HEK293 (cell line): ENCODE data around the gene DDX39A.

ENCODE experiments used
- CTCF ChIA-PET: fragments of 350-600 bp; formaldehyde crosslinking; extraction: SDS; loops from one replicate; lab custom pipeline; 2021; ENCODE audit warnings: antibody characterized with exemption; lab: Yijun Ruan, JAX
- POLR2A ChIA-PET: fragments of 300-600 bp; formaldehyde crosslinking; extraction: SDS; loops from one replicate; lab custom pipeline; 2020; ENCODE audit warnings: antibody characterized with exemption, inconsistent platforms; lab: Yijun Ruan, JAX
- H3K27ac ChIP-seq: fragments of 200-500 bp; sonication (Bioruptor generic); 2 replicates; pipeline ENCODE4 v1.5.1; 2014; ENCODE audit warnings: low read depth, low read length, control low read depth, inconsistent platforms; ENCODE audit errors: extremely low read depth
- H3K36me3 ChIP-seq, 2 experiments: fragments of 200-500 bp in 1 of 2; sonication (Bioruptor generic) in 1 of 2; 1 replicate in 1 of 2; 2 replicates in 1 of 2; pipeline ENCODE4 v1.5.1; 2014 to 2017; ENCODE audit warnings: inconsistent platforms in 2 of 2, low read length in 2 of 2; ENCODE audit not compliant: control insufficient read depth in 2 of 2, insufficient read depth in 1 of 2
- H3K4me1 ChIP-seq: fragments of 200-500 bp; sonication (Bioruptor generic); 2 replicates; pipeline ENCODE4 v1.5.1; 2014; ENCODE audit warnings: mild to moderate bottlenecking, low read length, inconsistent platforms; ENCODE audit not compliant: control insufficient read depth, insufficient read depth
- H3K4me3 ChIP-seq: 2 replicates; pipeline ENCODE4 v1.5.1; 2011; ENCODE audit warnings: low read depth, mild to moderate bottlenecking, control low read depth, low read length, moderate library complexity
- H3K9me3 ChIP-seq: fragments of 200-500 bp; sonication (Bioruptor generic); 2 replicates; pipeline ENCODE4 v1.5.1; 2014; ENCODE audit warnings: low read depth, low read length, inconsistent platforms; ENCODE audit not compliant: control insufficient read depth, insufficient read depth
- BCL11B ChIP-seq: fragments of 450-650 bp; formaldehyde crosslinking; IDR thresholded peaks from 2 replicates; pipeline ENCODE4 v1.5.1; 2016; ENCODE audit warnings: low read depth, missing biosample characterization, missing genetic modification characterization
- PRDM10 ChIP-seq: fragments of 450-650 bp; formaldehyde crosslinking; IDR thresholded peaks from 2 replicates; pipeline ENCODE4 v1.5.1; 2016; ENCODE audit warnings: missing biosample characterization, missing genetic modification characterization
- YY2 ChIP-seq: fragments of 450-650 bp; formaldehyde crosslinking; IDR thresholded peaks from 2 replicates; pipeline ENCODE4 v1.5.1; 2016; ENCODE audit warnings: missing biosample characterization, missing genetic modification characterization
- ZBTB11 ChIP-seq: fragments of 450-650 bp; formaldehyde crosslinking; conservative IDR thresholded peaks from 2 replicates; pipeline ENCODE4 v1.5.1; 2016; ENCODE audit warnings: low read depth, missing biosample characterization, missing genetic modification characterization
- ZNF114 ChIP-seq: fragments of 450-650 bp; formaldehyde crosslinking; IDR thresholded peaks from 2 replicates; pipeline ENCODE4 v1.5.0; 2017; ENCODE audit warnings: missing biosample characterization, missing genetic modification characterization
- ZNF132 ChIP-seq: fragments of 450-650 bp; formaldehyde crosslinking; IDR thresholded peaks from 2 replicates; pipeline ENCODE4 v1.5.1; 2017; ENCODE audit warnings: missing biosample characterization, missing genetic modification characterization, borderline replicate concordance
- ZNF16 ChIP-seq: fragments of 450-650 bp; formaldehyde crosslinking; IDR thresholded peaks from 2 replicates; pipeline ENCODE4 v1.5.1; 2016; ENCODE audit warnings: low read depth, missing biosample characterization, missing genetic modification characterization
- ZNF23 ChIP-seq: fragments of 450-650 bp; formaldehyde crosslinking; IDR thresholded peaks from 2 replicates; pipeline ENCODE4 v1.5.1; 2016; ENCODE audit warnings: missing biosample characterization, missing genetic modification characterization, borderline replicate concordance
- ZNF311 ChIP-seq: fragments of 450-650 bp; formaldehyde crosslinking; IDR thresholded peaks from 2 replicates; pipeline ENCODE4 v1.5.1; 2017; ENCODE audit warnings: missing biosample characterization, missing genetic modification characterization, borderline replicate concordance
- ZNF404 ChIP-seq: fragments of 450-650 bp; formaldehyde crosslinking; IDR thresholded peaks from 2 replicates; pipeline ENCODE4 v1.5.1; 2017; ENCODE audit warnings: missing biosample characterization, missing genetic modification characterization
- ZNF513 ChIP-seq: fragments of 450-650 bp; IDR thresholded peaks from 2 replicates; pipeline ENCODE4 v1.5.1; 2018; ENCODE audit warnings: missing biosample characterization, missing genetic modification characterization
- ZNF518A ChIP-seq: fragments of 450-650 bp; formaldehyde crosslinking; conservative IDR thresholded peaks from 2 replicates; pipeline ENCODE4 v1.5.1; 2016; ENCODE audit warnings: low read depth, missing biosample characterization, missing genetic modification characterization
- ZNF521 ChIP-seq: fragments of 450-650 bp; formaldehyde crosslinking; IDR thresholded peaks from 2 replicates; pipeline ENCODE4 v1.5.1; 2017; ENCODE audit warnings: missing biosample characterization, mild to moderate bottlenecking, missing genetic modification characterization
- ZNF629 ChIP-seq: fragments of 450-650 bp; formaldehyde crosslinking; IDR thresholded peaks from 2 replicates; pipeline ENCODE4 v1.5.1; 2017; ENCODE audit warnings: missing biosample characterization, missing genetic modification characterization
- ZNF692 ChIP-seq: fragments of 450-650 bp; formaldehyde crosslinking; IDR thresholded peaks from 2 replicates; pipeline ENCODE4 v1.5.1; 2016; ENCODE audit warnings: missing biosample characterization, missing genetic modification characterization
- ZNF777 ChIP-seq: fragments of 450-650 bp; formaldehyde crosslinking; IDR thresholded peaks from 2 replicates; pipeline ENCODE4 v1.5.1; 2017; ENCODE audit warnings: missing biosample characterization, missing genetic modification characterization, borderline replicate concordance
- ZNF791 ChIP-seq: fragments of 450-650 bp; formaldehyde crosslinking; IDR thresholded peaks from 2 replicates; pipeline ENCODE4 v1.5.1; 2016; ENCODE audit warnings: missing biosample characterization, missing genetic modification characterization
- ZNF830 ChIP-seq: fragments of 450-650 bp; IDR thresholded peaks from 2 replicates; pipeline ENCODE4 v1.5.0; 2018; ENCODE audit warnings: missing biosample characterization, missing genetic modification characterization, low read depth, mild to moderate bottlenecking, moderate library complexity

Gene DDX39A

GRCh38 chr19:14463747-14464146 lies 44.6 kb upstream of the DDX39A start:
- ChIA-PET POLR2A (interaction anchor here (0.6 kb wide), 1 partner anchor 72 kb away, joined by 4 read pairs; no protein-coding TSS in a partner anchor), CTCF (interaction anchor here (0.6 to 0.7 kb wide), 2 partner anchors 15 to 17 kb away, joined by 3 read pairs; no protein-coding TSS in a partner anchor)
- Histone ChIP-seq H3K4me1 (no peaks in the 10 kb centered on the region), H3K9me3 (no peaks in the 10 kb centered on the region), H3K27ac (no peak overlapping the region), H3K36me3 (peaks cover 31 to 67% of the 10 kb centered on the region in 2 experiments; a peak in 2 of 3 replicates), H3K4me3 (no peak overlapping the region)
- TF ChIP-seq ZNF132 (tag by site-specific recombination) (no peak), ZBTB11 (tag by site-specific recombination) (no peak), ZNF23 (tag by site-specific recombination) (no peak), ZNF692 (tag by site-specific recombination) (no peak), ZNF830 (no peak), ZNF791 (tag by site-specific recombination) (no peak), ZNF16 (tag by site-specific recombination) (no peak), ZNF114 (tag by site-specific recombination) (no peak), YY2 (tag by site-specific recombination) (no peak), ZNF404 (tag by site-specific recombination) (no peak), ZNF777 (tag by site-specific recombination) (no peak), ZNF513 (tag by site-specific recombination) (no peak), ZNF521 (tag by site-specific recombination) (no peak), ZNF629 (tag by site-specific recombination) (no peak), ZNF518A (tag by site-specific recombination) (no peak), BCL11B (tag by site-specific recombination) (no peak), PRDM10 (tag by site-specific recombination) (no peak), ZNF311 (tag by site-specific recombination) (no peak)
